HCT116 (cell line): ENCODE measurements around the gene MX2. TPM values are rescaled to one million over a fixed set of nuclear protein-coding genes. Genes with fewer than 3 reads are reported as not detected.

Source experiments
- ATAC-seq: fragments of 200-7000 bp; cut with Tn5 transposase; 2 replicates; pipeline ENCODE4 v1.9.1; 2020; ENCODE audit warnings: mild to moderate bottlenecking, moderate library complexity
- BruUV-seq: library from RNA; stranded (reverse); fragments of 400-500 nt; replicated peaks from 2 replicates; lab custom pipeline; 2021; lab: Mats Ljungman, UMichigan
- CTCF ChIA-PET: fragments of 300-600 bp; sonication (Branson Sonifier 250); formaldehyde crosslinking; loops from one replicate; lab custom pipeline; 2021; ENCODE audit warnings: antibody characterized with exemption; lab: Charles Lee
- POLR2A ChIA-PET: fragments of 300-600, 350-600 bp; sonication (Branson Sonifier 250); formaldehyde crosslinking; loops from one replicate; lab custom pipeline; 2021; ENCODE audit warnings: antibody characterized with exemption; lab: Charles Lee
- RAD21 ChIA-PET, 2 experiments: fragments of 300-600 bp; sonication (Branson Sonifier 250); formaldehyde crosslinking; loops; one replicate each; lab custom pipeline; 2023; ENCODE audit warnings: low total read pairs in 2 of 2; ENCODE audit not compliant: uncharacterized antibody in 2 of 2, unreplicated experiment in 2 of 2, low non-redundant PET in 1 of 2; lab: Charles Lee
- DNase-seq: peaks from one replicate; pipeline ENCODE4 v3.0.0-alpha.2; 2010; ENCODE audit warnings: low read depth, low spot score
- H2AFZ ChIP-seq: fragments of 200-600 bp; shearing (Covaris generic), sonication (generic); 2 replicates; pipeline ENCODE4 v1.6.1; 2017; ENCODE audit warnings: low read depth, mixed run types, mixed read lengths, antibody characterized with exemption, low read length; ENCODE audit not compliant: poor library complexity, severe bottlenecking
- H3K27ac ChIP-seq: 2 replicates; pipeline ENCODE4 v1.5.1; 2012; ENCODE audit warnings: low read depth, low read length
- H3K27me3 ChIP-seq: fragments of 200-600 bp; sonication (generic); 2 replicates; pipeline ENCODE4 v1.6.1; 2016; ENCODE audit warnings: mixed run types, low read length, mixed read lengths; ENCODE audit not compliant: insufficient read depth
- H3K36me3 ChIP-seq, 2 experiments: fragments of 200-500 bp in 1 of 2; fragments of 200-600 bp in 1 of 2; sonication (Bioruptor generic) in 1 of 2; sonication (generic) in 1 of 2; 2 replicates each; pipeline versions ENCODE4 v1.5.1 to v1.6.1; 2014 to 2016; ENCODE audit warnings: low read length in 2 of 2, inconsistent platforms in 1 of 2, mixed read lengths in 1 of 2, mixed run types in 1 of 2; ENCODE audit not compliant: insufficient read depth in 2 of 2, control insufficient read depth in 1 of 2
- H3K4me1 ChIP-seq, 2 experiments: fragments of 200-600 bp in 1 of 2; sonication (generic) in 1 of 2; 2 replicates each; pipeline versions ENCODE4 v1.5.1 to v1.6.1; 2012 to 2017; ENCODE audit warnings: low read length in 2 of 2, inconsistent platforms in 1 of 2, mild to moderate bottlenecking in 1 of 2, mixed read lengths in 1 of 2, mixed run types in 1 of 2, moderate library complexity in 1 of 2; ENCODE audit not compliant: insufficient read depth in 2 of 2, control insufficient read depth in 1 of 2
- H3K4me2 ChIP-seq: fragments of 200-600 bp; sonication (generic); 2 replicates; pipeline ENCODE4 v1.6.1; 2017; ENCODE audit warnings: mixed run types, low read length, mixed read lengths
- H3K4me3 ChIP-seq, 2 experiments: fragments of 200-600 bp in 1 of 2; sonication (generic) in 1 of 2; replicated peaks in 1 of 2; 2 replicates each; pipeline ENCODE4 v1.5.1; 2011 to 2016; ENCODE audit warnings: low read length in 2 of 2, control low read depth in 1 of 2, low read depth in 1 of 2, mild to moderate bottlenecking in 1 of 2, mixed read lengths in 1 of 2, mixed run types in 1 of 2
- H3K79me2 ChIP-seq: fragments of 200-600 bp; sonication (generic); 2 replicates; pipeline ENCODE4 v1.6.1; 2017; ENCODE audit warnings: mild to moderate bottlenecking, mixed run types, low read length, moderate library complexity, mixed read lengths; ENCODE audit not compliant: insufficient read depth
- H3K9ac ChIP-seq: fragments of 200-600 bp; sonication (generic); 2 replicates; pipeline ENCODE4 v1.6.1; 2016; ENCODE audit warnings: low read length, mixed read lengths
- H3K9me2 ChIP-seq: fragments of 200-600 bp; sonication (generic), shearing (Covaris generic); 2 replicates; pipeline ENCODE4 v1.6.1; 2017; ENCODE audit warnings: mixed run types, mild to moderate bottlenecking, moderate library complexity; ENCODE audit not compliant: insufficient read depth
- H3K9me3 ChIP-seq, 2 experiments: fragments of 200-500 bp in 1 of 2; fragments of 200-600 bp in 1 of 2; sonication (Bioruptor generic) in 1 of 2; sonication (generic) in 1 of 2; 2 replicates each; pipeline ENCODE4 v1.6.1; 2014 to 2017; ENCODE audit warnings: low read length in 2 of 2, mixed read lengths in 2 of 2, inconsistent platforms in 1 of 2, low read depth in 1 of 2, mild to moderate bottlenecking in 1 of 2, mixed run types in 1 of 2, moderate library complexity in 1 of 2; ENCODE audit not compliant: control insufficient read depth in 1 of 2, insufficient read depth in 1 of 2
- H4K20me1 ChIP-seq: fragments of 200-600 bp; sonication (generic), shearing (Covaris generic); 2 replicates; pipeline ENCODE4 v1.6.1; 2017; ENCODE audit warnings: mixed run types, mild to moderate bottlenecking, moderate library complexity; ENCODE audit not compliant: insufficient read depth
- EGR1 ChIP-seq: IDR thresholded peaks from 2 replicates; pipeline ENCODE4 v1.6.1; 2012; ENCODE audit warnings: low read depth
- EZH2 ChIP-seq: fragments of 200-600 bp; sonication (generic); IDR thresholded peaks from 2 replicates; pipeline ENCODE4 v1.6.1; 2017; ENCODE audit warnings: antibody characterized with exemption, mixed run types
- EZH2phosphoT487 ChIP-seq: fragments of 200-600 bp; IDR thresholded peaks from 2 replicates; pipeline ENCODE4 v1.6.1; 2018; ENCODE audit warnings: antibody characterized with exemption, borderline replicate concordance
- SP1 ChIP-seq: IDR thresholded peaks from 2 replicates; pipeline ENCODE4 v1.6.1; 2012; ENCODE audit warnings: low read depth
- TCF7L2 ChIP-seq: IDR thresholded peaks from 2 replicates; pipeline ENCODE4 v1.7.0; 2011; ENCODE audit warnings: borderline replicate concordance, inconsistent platforms; ENCODE audit not compliant: insufficient read depth, insufficient read length; ENCODE audit errors: extremely low read depth
- YY1 ChIP-seq: IDR thresholded peaks from 2 replicates; pipeline ENCODE4 v1.6.1; 2011; ENCODE audit warnings: low read length, low read depth, moderate library complexity, mild to moderate bottlenecking; ENCODE audit not compliant: insufficient replicate concordance; ENCODE audit errors: extremely low read depth
- ZNF274 ChIP-seq: fragments of 200-500 bp; sonication (Bioruptor generic); IDR thresholded peaks from 2 replicates; pipeline ENCODE4 v1.6.1; 2014; ENCODE audit warnings: mild to moderate bottlenecking, low read depth, low read length, inconsistent platforms
- intact Hi-C: fragments of 100-400 bp; cut with micrococcal nuclease; formaldehyde crosslinking; loops from 2 replicates; pipeline ENCODE4 v1.10.0; 2022
- total RNA-seq: library from RNA; stranded (reverse); gene quantifications from one replicate; pipeline ENCODE4 v1.2.1, GENCODE V29; 2021; ENCODE audit not compliant: unreplicated experiment

MX2 gene
- total RNA-seq, 1 experiment from 2014 or later = 0.22 TPM

GRCh38 chr21:41374867-41375533, 13.2 kb downstream of the MX2 start:
- H3K4me3 ChIP-seq = no peak overlapping the region
- no peaks in the 10 kb centered on the region for H4K20me1 ChIP-seq
- no TSS peak for BruUV-seq
- TF ChIP-seq ZNF274 = no peak
- no peak for TF ChIP-seq EZH2
- TF ChIP-seq SP1 = no peak
- no peak overlapping the region for H2AFZ ChIP-seq
- no peaks in the 10 kb centered on the region for H3K79me2 ChIP-seq
- no peaks in the 10 kb centered on the region for H3K27me3 ChIP-seq
- no peak overlapping the region for H3K9ac ChIP-seq
- CTCF ChIA-PET = no interaction called here
- RAD21 ChIA-PET = no interaction called here
- POLR2A ChIA-PET = no interaction called here
- H3K4me2 ChIP-seq = no peak overlapping the region
- no peaks in the 10 kb centered on the region for H3K4me1 ChIP-seq
- ATAC-seq = no peak
- DNase-seq = no peak
- H3K36me3 ChIP-seq = no peaks in the 10 kb centered on the region
- H3K27ac ChIP-seq = no peak overlapping the region
- no peaks in the 10 kb centered on the region for H3K9me3 ChIP-seq
- no peaks in the 10 kb centered on the region for H3K9me2 ChIP-seq
- intact Hi-C loops = no loop called here

GRCh38 chr21:41375875-41376274, 14.0 kb downstream of the MX2 start:
- H3K36me3 ChIP-seq = no peaks in the 10 kb centered on the region
- no peaks in the 10 kb centered on the region for H4K20me1 ChIP-seq
- H3K4me2 ChIP-seq = no peak overlapping the region
- H3K9ac ChIP-seq = no peak overlapping the region
- BruUV-seq = no TSS peak
- H3K9me2 ChIP-seq = no peaks in the 10 kb centered on the region
- POLR2A ChIA-PET = no interaction called here
- H3K4me1 ChIP-seq = no peaks in the 10 kb centered on the region
- TF ChIP-seq EGR1 (no peak), YY1 (no peak), TCF7L2 (no peak), EZH2phosphoT487 (no peak), SP1 (no peak)
- CTCF ChIA-PET = no interaction called here
- no peak overlapping the region for H3K4me3 ChIP-seq
- no peak for ATAC-seq
- intact Hi-C loops = no loop called here
- DNase-seq = no peak
- no peak overlapping the region for H3K27ac ChIP-seq
- no peak overlapping the region for H2AFZ ChIP-seq
- H3K27me3 ChIP-seq = no peaks in the 10 kb centered on the region
- H3K79me2 ChIP-seq = no peaks in the 10 kb centered on the region
- RAD21 ChIA-PET = no interaction called here
- H3K9me3 ChIP-seq = no peaks in the 10 kb centered on the region
